Liver (tissue), 9 donors: ENCODE results near the gene KLC3. TPM values are rescaled to one million over a fixed set of nuclear protein-coding genes. Genes with fewer than 3 reads are reported as not detected.

Experiments
- DNase-seq: peaks from one replicate; pipeline ENCODE4 v3.0.0-alpha.2; 2017; ENCODE audit warnings: low spot score
- H3K27ac ChIP-seq, 2 donors: one replicate each; pipeline ENCODE4 v1.7.0; 2013; ENCODE audit warnings: inconsistent platforms in 2 of 2, low read length in 2 of 2, control low read depth in 1 of 2, low read depth in 1 of 2, mild to moderate bottlenecking in 1 of 2
- H3K27me3 ChIP-seq, 4 donors: one replicate each; pipeline versions ENCODE4 v1.6.1 to v1.7.0; 2013; ENCODE audit warnings: low read length in 3 of 4, inconsistent platforms in 1 of 4, mild to moderate bottlenecking in 1 of 4, moderate library complexity in 1 of 4; ENCODE audit not compliant: control insufficient read depth in 4 of 4, insufficient read depth in 4 of 4
- H3K36me3 ChIP-seq, 4 donors: one replicate each; pipeline versions ENCODE4 v1.6.1 to v1.7.0; 2013; ENCODE audit warnings: low read length in 3 of 4, mild to moderate bottlenecking in 3 of 4, low read depth in 1 of 4, moderate library complexity in 1 of 4; ENCODE audit not compliant: control insufficient read depth in 4 of 4, insufficient read depth in 3 of 4
- H3K4me1 ChIP-seq, 4 donors: one replicate each; pipeline versions ENCODE4 v1.6.1 to v1.7.0; 2013; ENCODE audit warnings: low read length in 3 of 4, mild to moderate bottlenecking in 3 of 4, moderate library complexity in 1 of 4; ENCODE audit not compliant: control insufficient read depth in 4 of 4, insufficient read depth in 4 of 4
- H3K4me3 ChIP-seq, 3 donors: one replicate each; pipeline versions ENCODE4 v1.6.1 to v1.7.0; 2013; ENCODE audit warnings: low read length in 3 of 3, control low read depth in 1 of 3, low read depth in 1 of 3, mild to moderate bottlenecking in 1 of 3
- H3K9ac ChIP-seq, 2 donors: one replicate each; pipeline ENCODE4 v1.7.0; 2013; ENCODE audit warnings: low read length in 2 of 2, mild to moderate bottlenecking in 2 of 2, moderate library complexity in 2 of 2, control low read depth in 1 of 2, low read depth in 1 of 2
- H3K9me3 ChIP-seq, 4 donors: one replicate each; pipeline versions ENCODE4 v1.6.1 to v1.7.0; 2013; ENCODE audit warnings: low read length in 3 of 4; ENCODE audit not compliant: control insufficient read depth in 4 of 4
- EGR1 ChIP-seq, 2 donors: IDR thresholded peaks; 2 replicates each; pipeline ENCODE4 v1.6.1; 2016 to 2018; ENCODE audit warnings: antibody characterized with exemption in 2 of 2, low read depth in 2 of 2
- FOXA2 ChIP-seq: IDR thresholded peaks from 2 replicates; pipeline ENCODE4 v1.6.1; 2016; ENCODE audit warnings: antibody characterized with exemption
- GABPA ChIP-seq, 2 donors: IDR thresholded peaks in 1 of 2; conservative IDR thresholded peaks in 1 of 2; 2 replicates each; pipeline ENCODE4 v1.6.1; 2016; ENCODE audit warnings: antibody characterized with exemption in 2 of 2, mild to moderate bottlenecking in 1 of 2, moderate library complexity in 1 of 2
- HNF4A ChIP-seq, 2 donors: conservative IDR thresholded peaks; 2 replicates each; pipeline ENCODE4 v1.6.1; 2016; ENCODE audit warnings: antibody characterized with exemption in 2 of 2, mild to moderate bottlenecking in 2 of 2
- NR2F2 ChIP-seq: IDR thresholded peaks from 2 replicates; pipeline ENCODE4 v1.6.1; 2016; ENCODE audit warnings: antibody characterized with exemption
- REST ChIP-seq: IDR thresholded peaks from 2 replicates; pipeline ENCODE4 v1.6.1; 2016; ENCODE audit warnings: antibody characterized with exemption, mild to moderate bottlenecking
- RXRA ChIP-seq, 2 donors: IDR thresholded peaks; 2 replicates each; pipeline ENCODE4 v1.6.1; 2017 to 2018; ENCODE audit warnings: antibody characterized with exemption in 2 of 2, mild to moderate bottlenecking in 1 of 2
- ZBTB33 ChIP-seq: IDR thresholded peaks from 2 replicates; pipeline ENCODE4 v1.6.1; 2016; ENCODE audit warnings: antibody characterized with exemption
- WGBS: extraction: QIAGEN DNeasy Blood & Tissue Kit; methylation state at CpG from one replicate; pipeline ENCODE4 v1.1.7; 2013; 5-methylcytosine and 5-hydroxymethylcytosine counted together
- polyA plus RNA-seq, 2 donors: library from polyadenylated mRNA; stranded (reverse) in 1 of 2; unstranded in 1 of 2; fragments of 200-250 nt in 1 of 2; fragments of >200 nt in 1 of 2; fragmentation: Nextera tagmentation in 1 of 2; extraction: Ambion mirVana in 1 of 2; gene quantifications; one replicate each; pipeline versions ENCODE4 v1.2.1 to v1.2.3, GENCODE V29; 2013 to 2015
- total RNA-seq, 2 donors: library from RNA; depleted of rRNA; stranded (reverse); fragments of >200 nt; gene quantifications; one replicate each; pipeline ENCODE4 v1.2.3, GENCODE V29; 2014
- TF ChIP-seq, protein P1 (sequence below): IDR thresholded peaks from 2 replicates; pipeline ENCODE4 v1.6.1; 2016; ENCODE audit warnings: antibody characterized with exemption
- donor health status: healthy.
- donor health status: healthy.
- donor health status: healthy.
- donor health status: healthy.
- donor health status: healthy.

The KLC3 gene
- total and polyA plus RNA-seq, 4 donors = 0.08 to 1.3 (median 0.08) TPM; not detected in 1

- H3K27ac ChIP-seq = no peak overlapping the region
- TF ChIP-seq GABPA (IDR thresholded peaks at IDR 0.05 in 1 of 2, conservative IDR thresholded peaks at IDR 0.05 in 1 of 2) (no peak), ZBTB33 (no peak), RXRA (IDR thresholded peaks at IDR 0.05) (no peak)
- TF ChIP-seq, protein P1, sequence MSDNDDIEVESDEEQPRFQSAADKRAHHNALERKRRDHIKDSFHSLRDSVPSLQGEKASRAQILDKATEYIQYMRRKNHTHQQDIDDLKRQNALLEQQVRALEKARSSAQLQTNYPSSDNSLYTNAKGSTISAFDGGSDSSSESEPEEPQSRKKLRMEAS = no peak
- no peaks in the 10 kb centered on the region for H3K36me3 ChIP-seq
- H3K9me3 ChIP-seq = no peaks in the 10 kb centered on the region
- no peak overlapping the region for H3K9ac ChIP-seq
- peaks cover 2 to 12% (median 10%) of the 10 kb centered on the region in 4 donors for H3K4me1 ChIP-seq
- no peak for DNase-seq
- H3K4me3 ChIP-seq = no peak overlapping the region
- WGBS = 75% methylated on average over 11 of the region's 11 CpGs
- H3K27me3 ChIP-seq = peaks cover 0 to 3% (median 0%) of the 10 kb centered on the region in 4 donors
Measured at GRCh38 chr19:45324349-45324907, 16.1 kb upstream of the KLC3 start.

DNA sequence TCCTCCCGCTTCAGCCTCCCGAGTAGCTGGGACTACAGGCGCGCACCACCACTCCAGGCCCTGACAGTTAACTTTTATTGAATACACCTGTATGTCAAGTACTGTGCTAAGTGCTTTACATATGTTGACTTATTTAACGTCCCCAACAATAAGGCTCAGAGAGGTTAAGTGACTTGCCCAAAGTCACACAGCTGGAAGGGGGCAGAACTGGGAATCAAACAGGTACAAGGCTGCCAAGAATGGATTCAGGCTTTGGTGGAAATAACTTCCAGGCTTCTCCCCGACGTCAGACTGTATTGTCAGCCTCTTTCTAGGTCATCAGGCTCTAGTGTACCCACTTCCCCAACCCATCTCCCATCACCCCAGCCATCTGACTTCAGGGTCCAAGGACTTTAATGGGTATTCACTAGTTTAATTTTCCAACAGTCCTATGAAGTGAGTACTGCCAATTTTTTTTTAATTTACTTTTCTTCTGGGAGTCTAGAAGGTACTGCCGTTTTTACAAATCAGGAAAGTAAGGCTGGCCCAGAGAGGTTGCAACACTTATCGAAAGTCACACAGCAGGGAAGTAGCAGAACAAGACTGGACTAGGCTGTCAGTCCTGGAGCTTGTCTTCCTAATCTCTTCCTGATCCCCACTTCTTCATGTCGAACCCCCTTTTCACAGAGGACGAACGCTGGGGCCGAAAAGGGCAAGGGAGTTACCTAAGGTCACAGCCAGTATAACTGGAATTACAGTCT, 13.0 kb upstream of the KLC3 start:
- DNase-seq = no peak
- WGBS = 77% methylated on average over 13 of the region's 13 CpGs
- no peak overlapping the region for H3K9ac ChIP-seq

More for the DNA sequence above, 13.0 kb upstream of the KLC3 start:
- Histone ChIP-seq H3K27ac (no peak overlapping the region), H3K9me3 (no peaks in the 10 kb centered on the region), H3K4me1 (peaks cover 2 to 12% (median 10%) of the 10 kb centered on the region in 4 donors), H3K36me3 (no peaks in the 10 kb centered on the region), H3K27me3 (peaks cover 0 to 3% (median 0%) of the 10 kb centered on the region in 4 donors), H3K4me3 (no peak overlapping the region)
- TF ChIP-seq HNF4A (conservative IDR thresholded peaks at IDR 0.05) = no peak
- TF ChIP-seq FOXA2 = no peak
- TF ChIP-seq RXRA (IDR thresholded peaks at IDR 0.05) = no peak
- TF ChIP-seq REST = no peak
- no peak for TF ChIP-seq ZBTB33
- TF ChIP-seq NR2F2 = no peak
- no peak for TF ChIP-seq EGR1 (IDR thresholded peaks at IDR 0.05; ENCODE audit: low read depth in 2 of 2)
- no peak for TF ChIP-seq GABPA (IDR thresholded peaks at IDR 0.05 in 1 of 2, conservative IDR thresholded peaks at IDR 0.05 in 1 of 2)
